HepG2 (cell line): ENCODE results near the gene ARHGAP22. TPM values are rescaled to one million over a fixed set of nuclear protein-coding genes. Genes with fewer than 3 reads are reported as not detected.

Experiments used
- ATAC-seq: fragments of 200-7000 bp; cut with Tn5 transposase; 3 replicates; pipeline ENCODE4 v1.9.1; 2020; ENCODE audit warnings: mild to moderate bottlenecking, moderate library complexity
- BruUV-seq: library from RNA; stranded (reverse); fragments of 400-500 nt; replicated peaks from 2 replicates; lab custom pipeline; 2021; lab: Mats Ljungman, UMichigan
- CTCF ChIA-PET: fragments of 300-600 bp; formaldehyde crosslinking; extraction: SDS; loops from one replicate; lab custom pipeline; 2021; ENCODE audit warnings: low total read pairs, inconsistent platforms, low intra/inter-chr PET ratio; lab: Yijun Ruan, JAX
- POLR2A ChIA-PET: fragments of 350-600 bp; sonication (Branson Sonifier 250); formaldehyde crosslinking; loops from one replicate; lab custom pipeline; 2020; ENCODE audit warnings: antibody characterized with exemption, inconsistent platforms; lab: Yijun Ruan, JAX
- DNase-seq: peaks from one replicate; pipeline ENCODE4 v3.0.0-alpha.2; 2015; ENCODE audit warnings: low spot score
- FAIRE-seq: peaks from 3 replicates; lab custom pipeline; 2011; peaks lifted over from hg19 to GRCh38; lab: Jason Lieb, UNC
- H2AFZ ChIP-seq: one replicate; pipeline ENCODE4 v1.6.1; 2011; ENCODE audit warnings: low read length, inconsistent platforms
- H3K27ac ChIP-seq: fragments of 300-600 bp; 3 replicates; pipeline ENCODE4 v1.8.0; 2011; ENCODE audit warnings: mixed run types, mild to moderate bottlenecking, mixed read lengths, low read length, inconsistent platforms; ENCODE audit not compliant: insufficient read depth; ENCODE audit errors: extremely low read length
- H3K27me3 ChIP-seq, 2 experiments: fragments of 200-600 bp in 1 of 2; 2 replicates in 1 of 2; 3 replicates in 1 of 2; pipeline versions ENCODE4 v1.6.0 to v1.8.0; 2011; ENCODE audit warnings: low read length in 2 of 2, mild to moderate bottlenecking in 2 of 2, moderate library complexity in 2 of 2, inconsistent platforms in 1 of 2; ENCODE audit not compliant: insufficient read depth in 2 of 2, control insufficient read depth in 1 of 2
- H3K36me3 ChIP-seq, 2 experiments: fragments of 200-600 bp in 1 of 2; replicated peaks in 1 of 2; 2 replicates in 1 of 2; 3 replicates in 1 of 2; pipeline versions ENCODE4 v1.5.1 to v1.8.0; 2011; ENCODE audit warnings: low read length in 2 of 2, inconsistent platforms in 1 of 2; ENCODE audit not compliant: insufficient read depth in 2 of 2, control insufficient read depth in 1 of 2
- H3K4me1 ChIP-seq: 2 replicates; pipeline ENCODE4 v1.5.1; 2012; ENCODE audit warnings: low read length, inconsistent platforms; ENCODE audit not compliant: insufficient read depth
- H3K4me2 ChIP-seq: 2 replicates; pipeline ENCODE4 v1.6.0; 2011; ENCODE audit warnings: low read depth, low read length, inconsistent platforms
- H3K4me3 ChIP-seq, 3 experiments: fragments of 200-600 bp in 1 of 3; sonication (generic), shearing (Covaris generic) in 1 of 3; replicated peaks in 1 of 3; 2 replicates each; pipeline ENCODE4 v1.5.1; 2011 to 2016; ENCODE audit warnings: low read length in 3 of 3, inconsistent platforms in 2 of 3, low read depth in 2 of 3, mild to moderate bottlenecking in 2 of 3, control low read depth in 1 of 3, mixed read lengths in 1 of 3; ENCODE audit not compliant: insufficient read depth in 1 of 3
- H3K79me2 ChIP-seq: one replicate; pipeline ENCODE4 v1.6.1; 2011; ENCODE audit warnings: low read length, inconsistent platforms; ENCODE audit not compliant: insufficient read depth
- H3K9ac ChIP-seq: 2 replicates; pipeline ENCODE4 v1.6.0; 2011; ENCODE audit warnings: mild to moderate bottlenecking, low read depth, low read length, inconsistent platforms; ENCODE audit not compliant: insufficient read depth
- H3K9me3 ChIP-seq: 2 replicates; pipeline ENCODE4 v1.5.1; 2012; ENCODE audit warnings: mild to moderate bottlenecking, low read length
- H4K20me1 ChIP-seq: 2 replicates; pipeline ENCODE4 v1.6.0; 2011; ENCODE audit warnings: inconsistent platforms, mild to moderate bottlenecking, low read length, moderate library complexity; ENCODE audit not compliant: insufficient read depth
- AKNA ChIP-seq: sonication (generic); formaldehyde crosslinking; IDR thresholded peaks from 2 replicates; pipeline ENCODE4 v1.4.0; 2020; ENCODE audit warnings: missing genetic modification reagents, borderline replicate concordance
- CAMTA2 ChIP-seq: sonication (generic); formaldehyde crosslinking; IDR thresholded peaks from 2 replicates; pipeline ENCODE4 v1.4.0; 2020; ENCODE audit warnings: mild to moderate bottlenecking, missing genetic modification reagents, borderline replicate concordance
- HIVEP1 ChIP-seq: sonication (generic); formaldehyde crosslinking; IDR thresholded peaks from 2 replicates; pipeline ENCODE4 v1.4.0; 2020; ENCODE audit warnings: mild to moderate bottlenecking, missing genetic modification reagents
- LBX2 ChIP-seq: sonication (generic); formaldehyde crosslinking; IDR thresholded peaks from 2 replicates; pipeline ENCODE4 v1.5.0; 2020; ENCODE audit warnings: missing genetic modification reagents, mild to moderate bottlenecking, borderline replicate concordance
- SNAPC5 ChIP-seq: sonication (generic); formaldehyde crosslinking; IDR thresholded peaks from 2 replicates; pipeline ENCODE4 v1.8.1; 2023; ENCODE audit warnings: mild to moderate bottlenecking, missing genetic modification reagents, borderline replicate concordance
- SOX13 ChIP-seq, 3 experiments: fragments of 450-650 bp in 1 of 3; sonication (generic) in 1 of 3; formaldehyde crosslinking in 1 of 3; IDR thresholded peaks in 2 of 3; conservative IDR thresholded peaks in 1 of 3; 2 replicates each; pipeline versions ENCODE4 v1.5.0 to v1.6.1; 2016 to 2020; ENCODE audit warnings: antibody characterized with exemption in 1 of 3, mild to moderate bottlenecking in 1 of 3, missing compliant biosample characterization in 1 of 3, missing genetic modification reagents in 1 of 3, moderate library complexity in 1 of 3
- SRSF4 ChIP-seq: fragments of 200-400 bp; formaldehyde crosslinking; IDR thresholded peaks from one replicate; pipeline ENCODE4 v1.6.1; 2018; ENCODE audit warnings: mild to moderate bottlenecking, low read depth, low read length, moderate library complexity; ENCODE audit not compliant: poor library complexity, severe bottlenecking
- YY1 ChIP-seq: IDR thresholded peaks from 2 replicates; pipeline ENCODE4 v1.6.1; 2011; ENCODE audit warnings: low read length, low read depth, moderate library complexity, mild to moderate bottlenecking; ENCODE audit not compliant: insufficient read depth, insufficient replicate concordance
- ZBTB38 ChIP-seq: sonication (generic); formaldehyde crosslinking; IDR thresholded peaks from 2 replicates; pipeline ENCODE4 v1.5.1; 2020; ENCODE audit warnings: mild to moderate bottlenecking, missing genetic modification reagents
- ZFP36 ChIP-seq: fragments of 150-350 bp; IDR thresholded peaks from 2 replicates; pipeline ENCODE4 v1.6.1; 2018; ENCODE audit warnings: borderline replicate concordance, low read length, low read depth; ENCODE audit not compliant: partially characterized antibody
- ZNF280D ChIP-seq: sonication (generic); formaldehyde crosslinking; IDR thresholded peaks from 2 replicates; pipeline ENCODE4 v1.5.1; 2020; ENCODE audit warnings: mild to moderate bottlenecking, missing genetic modification reagents
- ZNF772 ChIP-seq: sonication (generic); formaldehyde crosslinking; IDR thresholded peaks from 2 replicates; pipeline ENCODE4 v1.5.0; 2020; ENCODE audit warnings: mild to moderate bottlenecking, missing genetic modification reagents
- WGBS: methylation state at CpG from one replicate; pipeline ENCODE4 v1.1.6; 2017; ENCODE audit warnings: low lambda C conversion rate; 5-methylcytosine and 5-hydroxymethylcytosine counted together
- in situ Hi-C: cut with HindIII; loops from 2 replicates; pipeline ENCODE4 v1.10.0; 2017; ENCODE audit warnings: low pct_unique_long_range_greater_than_20kb; ENCODE audit not compliant: extremely low pct_ligation_motif_present
- intact Hi-C: fragments of 100-400 bp; cut with micrococcal nuclease; formaldehyde crosslinking; loops from one replicate; pipeline ENCODE4 v1.10.0; 2022; ENCODE audit not compliant: unreplicated experiment
- polyA plus RNA-seq, 8 experiments: library from polyadenylated mRNA; depleted of rRNA in 3 of 8; stranded (reverse) in 7 of 8; unstranded in 1 of 8; fragments of >200 nt; fragmentation: Illumina TruSeq in 4 of 8; extraction: Trizol in 4 of 8; gene quantifications; 2 replicates each; pipeline versions ENCODE4 v1.2.1 to v1.2.3, GENCODE V29; 2011 to 2016; ENCODE audit warnings: low read depth in 4 of 8, missing spikeins in 1 of 8, mixed read lengths in 1 of 8; ENCODE audit not compliant: insufficient read depth in 1 of 8
- total RNA-seq, 5 experiments: library from RNA; depleted of rRNA; stranded (reverse); fragments of >200 nt; fragmentation: Illumina TruSeq; extraction: Trizol; gene quantifications; 2 replicates each; pipeline ENCODE4 v1.2.3, GENCODE V29; 2016; ENCODE audit warnings: low read depth in 1 of 5
- TF ChIP-seq, protein P1 (sequence below): sonication (generic); formaldehyde crosslinking; conservative IDR thresholded peaks from 2 replicates; pipeline ENCODE4 v1.4.0; 2020; ENCODE audit warnings: missing genetic modification reagents

Gene ARHGAP22
- total and polyA plus RNA-seq, 2 of the 13 experiments (the other 11 are each of a cell fraction or from before 2014, with no cell fraction given) = 0.08 to 0.38 TPM

GRCh38 chr10:48467669-48468068 is 137.2 kb downstream of the ARHGAP22 start:
- no peak for ATAC-seq
- Histone ChIP-seq H3K4me3 (no peak overlapping the region), H2AFZ (no peak overlapping the region), H3K4me1 (peaks cover 12% of the 10 kb centered on the region; the same call in 1 of the 2 replicates), H3K4me2 (no peak overlapping the region), H3K9ac (no peak overlapping the region), H3K9me3 (no peaks in the 10 kb centered on the region), H3K79me2 (no peaks in the 10 kb centered on the region), H3K27ac (no peak overlapping the region), H3K27me3 (0 out of 5 replicates have a peak, but pooled peaks cover 0 to 11% of the 10 kb centered on the region in 2 experiments), H4K20me1 (no peaks in the 10 kb centered on the region), H3K36me3 (no peaks in the 10 kb centered on the region)
- intact Hi-C loops = no loop called here
- ChIA-PET POLR2A (no interaction called here), CTCF (no interaction called here)
- no TSS peak for BruUV-seq
- in situ Hi-C loops = no loop called here
- FAIRE-seq = no peak
- no peak for DNase-seq
- WGBS = 30% methylated on average over 4 of the region's 4 CpGs
- TF ChIP-seq SRSF4 = no peak
- TF ChIP-seq ZNF772 (CRISPR knock-in tag) = no peak
- TF ChIP-seq AKNA = no peak
- no peak for TF ChIP-seq ZNF280D
- TF ChIP-seq, protein P1, sequence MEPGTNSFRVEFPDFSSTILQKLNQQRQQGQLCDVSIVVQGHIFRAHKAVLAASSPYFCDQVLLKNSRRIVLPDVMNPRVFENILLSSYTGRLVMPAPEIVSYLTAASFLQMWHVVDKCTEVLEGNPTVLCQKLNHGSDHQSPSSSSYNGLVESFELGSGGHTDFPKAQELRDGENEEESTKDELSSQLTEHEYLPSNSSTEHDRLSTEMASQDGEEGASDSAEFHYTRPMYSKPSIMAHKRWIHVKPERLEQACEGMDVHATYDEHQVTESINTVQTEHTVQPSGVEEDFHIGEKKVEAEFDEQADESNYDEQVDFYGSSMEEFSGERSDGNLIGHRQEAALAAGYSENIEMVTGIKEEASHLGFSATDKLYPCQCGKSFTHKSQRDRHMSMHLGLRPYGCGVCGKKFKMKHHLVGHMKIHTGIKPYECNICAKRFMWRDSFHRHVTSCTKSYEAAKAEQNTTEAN = no peak
- no peak for TF ChIP-seq ZBTB38 (CRISPR knock-in tag)
- TF ChIP-seq HIVEP1 (CRISPR knock-in tag) = no peak
- TF ChIP-seq SOX13 (IDR thresholded peaks at IDR 0.05) = no peak
- TF ChIP-seq SOX13 (CRISPR knock-in tag; conservative IDR thresholded peaks at IDR 0.05 in 1 of 2, IDR thresholded peaks at IDR 0.05 in 1 of 2) = no peak
- TF ChIP-seq YY1 = no peak
- no peak for TF ChIP-seq CAMTA2 (CRISPR knock-in tag)
- TF ChIP-seq SNAPC5 = no peak
- TF ChIP-seq ZFP36 = no peak
- no peak for TF ChIP-seq LBX2 (CRISPR knock-in tag)
